Renal cortical epithelial cell (primary cell): ENCODE results near the gene USP20. TPM values are rescaled to one million over a fixed set of nuclear protein-coding genes. Genes with fewer than 3 reads are reported as not detected.

Experiments used
- DNase-seq: peaks from one replicate; pipeline ENCODE4 v3.0.0-alpha.2; 2011; ENCODE audit warnings: low read depth
- total RNA-seq: library from RNA; depleted of rRNA; stranded (reverse); fragments of >200 nt; gene quantifications from 2 replicates; pipeline ENCODE4 v1.2.3, GENCODE V29; 2014

USP20 gene
- total RNA-seq, 1 donor from 2014 or later = 18.4 TPM

DNA sequence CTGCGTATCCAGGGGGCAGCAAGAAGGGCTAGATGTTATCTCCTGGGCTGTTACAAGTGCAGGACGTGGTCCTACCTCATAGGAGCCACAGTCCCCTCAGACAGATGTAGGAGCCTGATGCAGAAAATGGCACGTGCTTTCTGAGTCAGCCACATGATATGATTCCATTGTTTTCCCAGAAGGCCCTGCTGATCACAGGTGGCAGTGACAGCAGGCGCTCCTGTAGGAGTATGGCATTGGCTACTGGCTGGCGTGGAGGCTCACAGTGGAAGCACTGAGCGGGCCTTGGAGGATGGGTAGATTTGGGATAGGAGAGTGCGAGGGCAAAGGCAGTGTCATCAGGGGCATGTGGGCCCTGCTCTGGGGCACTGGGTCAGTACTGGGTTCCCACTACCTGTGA, 21.9 kb downstream of the USP20 start:
- no peak for DNase-seq

DNA sequence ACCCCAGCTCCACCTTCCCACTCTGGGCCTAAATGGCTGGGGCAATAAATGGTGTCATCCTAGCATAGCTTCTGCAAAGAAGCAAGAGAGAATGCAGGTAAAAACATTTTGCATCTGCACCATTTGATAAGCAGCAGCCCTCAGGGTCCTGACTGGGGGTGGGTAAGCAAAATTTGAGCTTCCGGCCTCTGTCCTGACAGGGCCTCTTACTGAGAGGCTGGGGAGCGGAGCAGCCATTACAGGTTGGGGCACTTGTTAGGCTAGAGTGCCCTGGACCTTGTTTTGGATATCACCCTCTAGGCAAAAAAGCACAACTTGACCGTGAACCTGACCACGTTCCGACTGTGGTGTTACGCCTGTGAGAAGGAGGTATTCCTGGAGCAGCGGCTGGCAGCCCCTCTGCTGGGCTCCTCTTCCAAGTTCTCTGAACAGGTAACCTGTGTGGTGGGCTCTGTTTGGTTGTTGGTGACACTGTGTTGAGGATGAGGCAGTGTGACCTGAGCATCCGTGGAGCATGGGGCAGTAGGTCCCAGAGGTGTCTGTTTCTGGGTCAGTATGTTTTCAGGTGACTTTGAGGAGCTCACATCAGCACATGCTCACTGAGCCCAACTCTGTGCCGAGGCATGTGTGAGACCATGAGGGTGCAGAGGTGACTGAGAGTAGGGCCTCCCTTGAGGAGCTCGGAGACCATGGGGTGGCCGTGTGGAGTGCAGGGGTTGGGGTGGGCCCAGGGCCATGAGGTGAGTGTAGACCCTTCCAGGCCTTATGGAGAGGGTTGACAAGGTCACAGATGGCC, 23.1 kb downstream of the USP20 start:
- no peak for DNase-seq

DNA sequence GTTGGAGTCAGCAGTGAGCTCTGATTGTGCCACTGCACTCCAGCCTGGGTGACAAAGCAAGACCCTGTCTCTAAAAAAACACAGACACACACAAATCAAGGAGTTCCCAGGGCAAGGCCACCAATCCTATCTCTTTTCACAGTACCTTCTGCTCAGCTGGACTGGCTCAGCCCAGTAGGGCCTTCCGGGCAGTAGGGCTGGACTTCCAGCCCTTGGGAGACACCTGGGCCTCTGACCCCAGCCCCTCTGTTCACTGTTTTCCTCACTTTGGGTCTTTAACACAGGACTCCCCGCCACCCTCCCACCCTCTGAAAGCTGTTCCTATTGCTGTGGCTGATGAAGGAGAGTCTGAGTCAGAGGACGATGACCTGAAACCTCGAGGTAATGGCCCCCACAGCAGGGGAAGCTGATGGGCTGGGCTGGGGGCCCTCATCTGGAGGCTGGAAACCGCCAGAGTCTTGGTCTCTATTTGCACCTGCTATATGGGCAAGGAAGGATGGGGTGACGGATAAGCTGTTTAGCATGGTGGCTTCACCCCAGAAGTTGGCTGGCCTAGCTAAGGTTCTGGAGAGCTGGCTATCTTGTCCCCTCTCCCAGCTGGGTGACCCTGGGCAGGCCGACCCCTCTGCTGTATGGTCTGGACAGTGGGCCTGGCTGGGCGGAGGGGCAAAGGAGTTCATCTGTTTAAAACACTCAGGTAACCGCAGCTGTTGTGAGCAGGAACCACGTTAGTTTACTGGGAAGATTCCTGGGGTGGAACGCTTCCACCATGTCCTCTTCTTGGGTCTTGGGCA, 25.6 kb downstream of the USP20 start:
- DNase-seq = no peak

DNA sequence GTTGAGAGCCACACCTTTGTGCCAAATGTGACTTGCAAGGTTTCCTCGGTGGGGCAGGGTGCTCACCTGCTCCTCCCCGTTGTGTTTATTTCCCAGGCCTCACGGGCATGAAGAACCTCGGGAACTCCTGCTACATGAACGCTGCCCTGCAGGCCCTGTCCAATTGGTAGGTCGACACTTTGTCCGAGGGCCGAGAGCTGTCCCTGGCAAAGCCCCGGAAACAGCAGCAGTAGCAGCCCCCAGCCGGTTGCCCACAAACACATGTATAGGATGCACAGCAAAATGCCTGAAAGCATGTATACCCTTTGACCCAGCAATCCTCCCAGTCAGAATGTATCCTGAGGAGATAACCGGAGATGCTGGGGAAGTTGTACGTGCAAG, 26.2 kb downstream of the USP20 start:
- no peak for DNase-seq

DNA sequence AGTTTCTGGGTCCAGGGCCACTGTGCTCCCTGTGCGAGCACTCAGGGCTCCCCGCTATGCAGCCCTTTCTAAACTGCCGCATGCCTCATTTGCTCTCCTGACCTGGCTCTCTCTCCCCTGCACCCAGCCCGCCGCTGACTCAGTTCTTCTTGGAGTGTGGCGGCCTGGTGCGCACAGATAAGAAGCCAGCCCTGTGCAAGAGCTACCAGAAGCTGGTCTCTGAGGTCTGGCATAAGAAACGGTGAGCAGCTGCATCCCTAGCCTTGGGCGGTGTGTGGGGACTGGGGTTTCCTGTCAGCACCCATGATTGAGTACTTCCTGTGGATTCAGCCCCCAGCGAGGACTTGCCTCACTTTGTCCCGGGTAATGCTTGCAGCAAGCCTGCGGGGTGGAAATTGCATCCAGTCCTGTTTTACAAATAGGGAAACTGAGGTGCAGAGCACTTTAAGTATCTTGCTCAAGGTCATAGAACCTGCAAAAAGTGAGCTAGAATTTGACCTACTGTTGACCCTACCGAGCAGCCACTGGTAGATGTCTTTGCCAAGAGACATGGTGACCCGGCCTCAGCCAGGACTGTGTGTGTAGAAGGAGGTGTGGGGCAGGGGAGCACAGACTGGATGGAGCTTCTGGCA, 27.9 kb downstream of the USP20 start:
- DNase-seq = no peak

DNA sequence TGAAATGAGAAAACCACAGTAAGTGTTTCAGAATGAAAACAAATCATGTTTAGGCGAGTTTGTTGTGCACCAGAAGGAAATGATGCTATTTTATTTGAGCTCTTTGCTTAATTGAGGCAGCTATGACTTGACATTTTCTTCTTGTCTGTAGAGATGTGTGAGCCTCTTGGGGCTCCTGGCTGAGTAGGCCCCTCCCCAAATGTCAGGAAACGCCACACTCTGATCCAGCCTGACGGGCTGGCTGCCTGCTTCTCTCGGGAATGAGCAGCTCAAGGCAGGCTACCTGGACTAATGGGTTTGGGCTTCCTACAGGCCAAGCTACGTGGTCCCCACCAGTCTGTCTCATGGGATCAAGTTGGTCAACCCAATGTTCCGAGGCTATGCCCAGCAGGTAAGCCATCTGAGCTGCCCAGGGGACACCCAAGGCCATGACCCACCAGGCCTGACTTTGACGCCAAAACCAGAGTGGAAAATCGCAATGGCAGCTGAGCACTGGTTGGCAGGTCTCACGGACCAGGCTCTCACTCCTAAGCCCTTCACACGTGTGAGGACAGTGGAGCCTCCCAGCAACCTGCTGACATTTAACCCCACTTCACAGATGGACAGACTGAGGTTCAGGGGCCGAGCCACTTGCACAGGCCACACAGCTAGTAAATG, 29.9 kb downstream of the USP20 start:
- no peak for DNase-seq

DNA sequence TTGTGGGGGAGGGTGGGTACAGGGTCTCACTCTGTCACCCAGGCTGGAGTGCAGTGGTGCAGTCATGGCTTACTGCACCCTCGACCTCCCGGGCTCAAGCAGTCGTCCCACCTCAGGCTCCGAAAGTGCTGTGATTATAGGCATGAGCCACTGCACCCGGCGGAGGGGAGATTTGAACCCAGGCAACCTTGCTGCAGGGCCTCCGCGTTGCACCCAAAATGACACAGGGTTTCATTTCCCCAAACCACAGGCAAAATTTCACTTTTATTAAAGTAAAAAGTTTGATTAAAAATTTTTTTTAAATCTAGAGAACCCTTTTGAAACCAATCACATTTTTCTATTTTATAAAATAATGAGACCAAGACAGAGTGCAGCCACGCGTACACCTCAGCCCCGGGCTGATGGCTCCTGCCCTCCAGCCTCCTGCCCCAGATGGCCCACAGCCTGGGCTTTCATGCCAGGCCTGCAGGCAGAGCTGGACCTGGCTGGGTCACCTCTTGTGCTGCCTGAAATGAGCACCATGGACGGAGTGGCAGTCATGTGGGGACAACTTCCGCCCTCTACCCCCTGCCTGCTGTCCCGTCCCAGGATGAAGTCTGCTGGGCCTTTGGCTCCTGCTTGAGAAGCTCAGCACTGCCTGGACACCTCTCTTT, 30.5 kb downstream of the USP20 start:
- no peak for DNase-seq

DNA sequence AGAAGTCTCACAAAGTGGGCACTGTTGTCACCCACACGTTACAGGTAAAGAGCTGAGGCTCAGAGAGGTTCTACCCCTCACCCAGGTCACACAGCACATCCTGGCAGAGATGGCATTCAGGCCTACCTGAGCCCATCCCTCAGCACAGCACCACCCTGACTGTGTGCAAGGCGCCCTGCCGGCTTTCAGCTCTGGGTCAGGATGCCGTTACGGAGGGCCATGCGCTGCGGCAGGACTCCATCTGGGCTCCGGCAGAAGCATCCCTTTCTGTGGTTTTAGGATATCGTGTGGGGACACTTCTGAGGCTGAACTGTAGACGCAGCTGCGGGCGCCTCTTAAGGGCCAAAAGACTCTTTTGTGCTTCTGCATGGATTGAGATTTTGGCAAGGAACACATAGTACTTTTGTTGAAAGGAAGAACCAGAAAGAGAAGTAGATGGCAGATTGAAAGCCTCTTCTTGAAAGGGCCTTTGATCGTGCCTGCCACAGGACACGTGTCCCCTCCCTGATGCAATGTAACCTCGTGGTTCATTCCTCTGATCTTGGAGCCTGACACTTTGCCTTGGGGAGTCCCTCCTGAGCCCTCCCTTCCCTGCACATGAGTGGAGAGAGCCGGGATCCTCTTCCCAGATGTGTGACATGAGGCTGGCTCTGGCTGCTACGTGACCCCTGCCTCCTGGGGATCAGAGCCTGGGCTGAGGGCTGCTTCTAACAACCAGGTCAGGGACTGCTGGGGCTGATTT, 31.3 kb downstream of the USP20 start:
- no peak for DNase-seq

DNA sequence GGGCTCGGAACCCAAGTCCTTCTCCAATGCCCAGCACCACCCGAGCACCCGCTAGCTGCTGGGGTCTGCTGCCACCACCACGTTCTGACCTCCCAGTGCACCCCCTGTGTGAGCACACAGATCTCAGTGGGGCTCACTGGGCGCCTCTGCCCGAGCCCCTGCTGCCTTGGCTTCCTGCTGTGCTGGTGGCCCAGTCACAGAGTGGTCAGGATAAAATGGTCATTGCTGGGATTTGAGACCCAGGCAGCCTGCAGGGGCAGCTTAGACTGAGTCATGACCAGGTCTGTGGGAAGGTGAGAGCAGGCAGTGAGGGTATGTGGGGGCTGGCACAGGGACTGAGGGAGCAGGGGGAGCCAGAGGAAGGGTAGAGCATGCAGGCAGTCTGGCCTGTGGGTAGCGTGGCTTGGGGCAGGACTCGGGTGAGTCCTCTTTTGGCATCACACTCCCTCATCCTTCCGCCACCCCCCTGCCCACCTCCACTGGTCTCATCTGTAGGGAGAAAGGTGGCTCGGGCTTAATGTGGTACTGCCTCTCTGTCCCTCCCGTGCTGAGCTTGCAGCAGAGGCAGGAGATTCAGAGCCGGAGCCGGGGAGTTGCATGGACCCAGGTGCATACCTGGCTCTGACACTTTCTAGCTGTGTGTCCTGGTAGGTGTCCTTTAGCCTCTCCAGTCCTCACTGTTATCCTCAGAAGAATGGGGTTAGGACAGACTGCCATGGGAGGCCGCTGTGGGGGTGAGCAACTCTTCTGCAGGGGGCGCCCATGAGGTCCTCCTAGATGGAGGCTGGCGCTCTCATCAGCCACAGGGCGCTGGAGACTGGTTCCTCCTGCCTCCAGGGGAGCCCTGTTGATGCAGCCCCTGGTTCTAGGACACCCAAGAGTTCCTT, 32.1 kb downstream of the USP20 start:
- DNase-seq = no peak

DNA sequence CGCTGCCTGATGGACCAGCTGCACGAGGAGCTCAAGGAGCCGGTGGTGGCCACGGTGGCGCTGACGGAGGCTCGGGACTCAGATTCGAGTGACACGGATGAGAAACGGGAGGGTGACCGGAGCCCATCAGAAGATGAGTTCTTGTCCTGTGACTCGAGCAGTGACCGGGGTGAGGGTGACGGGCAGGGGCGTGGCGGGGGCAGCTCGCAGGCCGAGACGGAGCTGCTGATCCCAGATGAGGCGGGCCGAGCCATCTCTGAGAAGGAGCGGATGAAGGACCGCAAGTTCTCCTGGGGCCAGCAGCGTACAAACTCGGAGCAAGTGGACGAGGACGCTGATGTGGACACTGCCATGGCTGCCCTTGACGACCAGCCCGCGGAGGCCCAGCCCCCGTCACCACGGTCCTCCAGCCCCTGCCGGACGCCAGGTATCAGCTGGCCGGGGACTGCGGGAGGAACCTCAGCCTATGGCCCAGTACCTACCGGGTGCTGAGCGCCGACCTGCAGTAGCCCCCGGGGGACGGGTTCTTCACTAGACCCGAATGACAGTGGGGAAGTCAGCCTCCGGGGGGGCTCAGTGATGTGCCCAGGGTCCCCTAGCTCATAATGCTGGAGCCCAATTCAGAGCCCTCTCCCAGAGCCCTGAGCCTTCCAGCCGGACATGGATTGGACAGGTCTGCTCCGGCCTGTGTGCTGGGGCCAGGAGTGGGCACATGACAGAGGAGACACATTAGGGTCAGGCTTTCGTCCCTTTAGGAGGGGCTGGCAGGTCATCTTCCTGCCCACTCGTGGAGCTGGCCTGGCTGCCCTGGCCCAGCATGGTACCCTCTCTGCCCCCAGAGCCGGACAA, 33.0 kb downstream of the USP20 start:
- no peak for DNase-seq

DNA sequence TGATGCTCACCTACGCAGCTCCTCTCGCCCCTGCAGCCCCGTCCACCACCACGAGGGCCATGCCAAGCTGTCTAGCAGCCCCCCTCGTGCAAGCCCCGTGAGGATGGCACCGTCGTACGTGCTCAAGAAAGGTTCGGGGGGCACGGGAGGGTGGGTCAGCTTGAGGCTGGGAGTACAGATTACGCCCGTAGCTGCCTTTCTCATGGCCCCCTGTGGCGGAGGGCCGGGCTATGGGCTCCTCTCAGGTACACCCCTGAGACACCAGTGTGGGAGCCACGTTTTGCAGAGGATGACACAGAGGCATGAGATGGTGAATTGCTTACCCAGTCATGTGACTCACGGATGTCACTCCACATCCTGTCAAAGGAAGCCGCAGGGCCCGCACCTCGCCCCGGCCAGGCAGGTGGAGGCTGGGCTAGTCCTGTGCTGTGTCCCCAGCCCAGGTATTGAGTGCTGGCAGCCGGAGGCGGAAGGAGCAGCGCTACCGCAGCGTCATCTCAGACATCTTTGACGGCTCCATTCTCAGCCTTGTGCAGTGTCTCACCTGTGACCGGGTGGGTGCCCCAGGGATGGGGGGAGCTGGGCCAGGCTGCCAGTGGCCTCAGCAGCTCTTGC, 33.7 kb downstream of the USP20 start:
- DNase-seq = no peak

DNA sequence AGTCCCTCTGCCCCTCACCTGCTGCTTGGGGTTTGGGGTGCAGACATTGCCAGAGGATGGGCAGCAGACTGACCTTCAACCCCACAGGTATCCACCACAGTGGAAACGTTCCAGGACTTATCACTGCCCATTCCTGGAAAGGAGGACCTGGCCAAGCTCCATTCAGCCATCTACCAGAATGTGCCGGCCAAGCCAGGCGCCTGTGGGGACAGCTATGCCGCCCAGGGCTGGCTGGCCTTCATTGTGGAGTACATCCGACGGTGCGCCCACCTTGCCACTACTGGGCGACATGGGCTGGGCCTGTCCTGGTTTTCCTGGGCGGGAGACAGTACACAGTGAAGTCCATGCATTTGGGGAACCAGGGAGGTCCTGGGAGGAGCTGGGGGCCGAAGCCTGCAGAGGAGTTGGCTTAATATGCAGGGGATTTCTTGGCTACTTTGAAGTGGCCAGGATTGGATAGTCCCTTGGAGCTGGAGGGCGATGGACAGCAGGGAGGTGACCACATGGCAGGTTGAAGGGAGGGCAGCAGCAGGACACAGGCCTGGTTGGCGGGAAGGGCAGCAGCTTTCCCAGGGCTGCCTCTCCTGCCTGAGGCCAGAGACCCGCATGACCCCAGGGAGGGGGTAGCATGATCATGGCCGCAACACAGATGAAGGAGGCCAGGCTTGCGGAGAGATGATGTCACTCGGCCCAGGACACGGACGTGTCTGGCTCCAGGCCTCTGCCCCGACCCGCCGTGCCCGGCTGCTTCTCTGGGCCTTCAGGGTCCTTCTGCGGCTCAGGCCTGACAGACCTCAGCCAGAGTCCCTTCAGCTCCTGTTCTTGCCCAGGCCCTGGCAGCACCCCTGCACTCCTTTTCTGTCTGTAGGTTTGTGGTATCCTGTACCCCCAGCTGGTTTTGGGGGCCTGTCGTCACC, 34.6 kb downstream of the USP20 start:
- DNase-seq = no peak

DNA sequence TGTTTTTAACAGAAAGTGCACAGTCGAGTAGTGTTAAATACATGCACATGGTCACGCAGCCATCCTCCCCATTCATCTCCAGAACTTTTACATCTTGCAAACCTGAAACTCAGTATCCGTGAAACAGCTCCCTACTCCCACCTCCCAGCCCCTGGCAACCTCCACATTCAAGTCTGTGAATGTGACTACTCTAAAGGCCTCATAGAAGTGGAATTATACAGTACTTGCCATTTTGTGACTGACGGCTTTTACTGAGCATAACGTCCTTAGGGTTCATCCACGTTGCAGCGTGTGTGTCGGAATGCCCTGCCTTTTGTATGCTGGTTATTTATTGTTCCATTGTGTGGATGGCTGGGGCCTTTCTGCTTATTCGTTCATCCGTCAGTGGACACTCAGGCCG, 35.8 kb downstream of the USP20 start:
- no peak for DNase-seq

DNA sequence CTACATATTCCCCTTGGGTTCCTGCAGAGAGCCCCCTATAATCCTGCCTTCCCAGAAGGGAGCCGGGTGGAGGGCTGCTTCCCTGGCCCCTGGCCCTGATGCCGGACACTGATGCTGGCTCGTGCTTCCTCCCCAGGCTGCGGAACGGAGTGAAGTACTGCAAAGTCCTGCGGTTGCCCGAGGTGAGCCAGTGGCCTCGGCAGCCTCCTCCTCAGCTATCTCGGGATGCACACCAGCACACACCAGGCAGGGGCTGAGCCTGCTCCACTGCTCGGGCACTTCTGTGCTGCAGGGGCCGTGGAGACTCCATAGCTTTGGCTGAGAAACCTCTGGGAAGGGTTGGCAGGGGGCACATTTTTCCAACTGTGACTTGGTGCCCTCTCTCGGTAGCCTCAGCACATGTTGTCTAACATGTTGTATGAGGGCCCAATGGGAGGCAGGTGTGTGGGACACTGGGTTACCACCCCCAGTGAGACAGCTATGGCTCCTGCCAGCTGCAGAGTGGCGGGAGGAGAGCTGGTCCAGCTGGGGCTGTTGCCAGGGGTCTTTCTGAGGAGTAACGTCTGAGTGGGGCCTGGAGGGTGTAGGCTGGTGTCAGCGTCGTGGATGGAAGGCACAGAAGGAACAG, 38.4 kb downstream of the USP20 start:
- no peak for DNase-seq

DNA sequence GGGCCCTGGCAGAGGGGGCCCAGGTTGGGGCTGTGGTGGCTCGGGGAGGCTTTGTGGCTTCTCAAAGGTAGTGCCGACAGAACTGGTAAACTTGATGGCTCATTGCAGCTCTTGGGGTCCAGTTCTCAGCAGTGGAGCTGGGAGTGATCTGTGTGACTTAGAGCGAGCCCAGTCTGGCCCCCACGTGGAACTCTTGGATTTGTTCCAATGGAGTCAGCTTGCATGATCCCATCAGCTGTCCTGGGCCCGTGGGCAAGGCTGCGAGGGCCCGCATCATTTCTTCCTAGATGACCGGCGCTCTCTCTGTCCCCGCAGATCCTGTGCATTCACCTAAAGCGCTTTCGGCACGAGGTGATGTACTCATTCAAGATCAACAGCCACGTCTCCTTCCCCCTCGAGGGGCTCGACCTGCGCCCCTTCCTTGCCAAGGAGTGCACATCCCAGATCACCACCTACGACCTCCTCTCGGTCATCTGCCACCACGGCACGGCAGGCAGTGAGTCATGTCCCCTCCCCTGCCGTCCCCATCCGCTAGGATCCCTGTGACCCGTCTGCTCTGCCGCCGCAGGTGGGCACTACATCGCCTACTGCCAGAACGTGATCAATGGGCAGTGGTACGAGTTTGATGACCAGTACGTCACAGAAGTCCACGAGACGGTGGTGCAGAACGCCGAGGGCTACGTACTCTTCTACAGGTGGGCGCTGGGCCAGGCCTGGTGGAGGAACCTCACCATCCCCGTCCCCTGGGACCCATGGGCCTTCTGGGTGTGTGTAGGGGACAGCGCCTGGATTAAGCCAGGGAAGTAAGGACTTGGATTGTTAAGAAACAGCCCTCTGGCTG, 39.2 kb downstream of the USP20 start:
- DNase-seq = no peak

DNA sequence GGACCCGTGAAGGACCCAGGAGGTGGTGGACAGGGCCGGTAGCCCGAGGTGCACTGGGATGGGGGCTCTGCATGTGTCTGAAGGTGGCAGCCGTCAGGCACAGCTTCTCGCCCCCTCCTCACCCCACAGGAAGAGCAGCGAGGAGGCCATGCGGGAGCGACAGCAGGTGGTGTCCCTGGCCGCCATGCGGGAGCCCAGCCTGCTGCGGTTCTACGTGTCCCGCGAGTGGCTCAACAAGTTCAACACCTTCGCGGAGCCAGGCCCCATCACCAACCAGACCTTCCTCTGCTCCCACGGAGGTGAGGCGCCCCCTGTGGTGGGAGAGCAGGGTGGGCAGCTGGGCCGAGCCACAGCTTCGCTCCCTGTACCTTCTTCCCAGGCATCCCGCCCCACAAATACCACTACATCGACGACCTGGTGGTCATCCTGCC, 39.9 kb downstream of the USP20 start:
- DNase-seq = no peak
